ENCODE measurements around the gene TSPAN9.

The TSPAN9 gene

GRCh38 chr12:3142386-3142785 lies 65.2 kb downstream of the TSPAN9 start:
- no peak for DNase-seq (ENCODE audit: low read depth)

GRCh38 chr12:3144495-3144894 lies 67.3 kb downstream of the TSPAN9 start:
- DNase-seq (ENCODE audit: low read depth), result no peak

- no peak for DNase-seq (ENCODE audit: low read depth)
Measured at GRCh38 chr12:3145033-3145432, 67.9 kb downstream of the TSPAN9 start.

GRCh38 chr12:3145546-3146310 lies 68.5 kb downstream of the TSPAN9 start:
- no peak for DNase-seq (ENCODE audit: low read depth)

GRCh38 chr12:3147260-3147659 lies 70.1 kb downstream of the TSPAN9 start:
- no peak for DNase-seq (ENCODE audit: low read depth)

GRCh38 chr12:3148366-3149000 lies 71.3 kb downstream of the TSPAN9 start:
- DNase-seq (ENCODE audit: low read depth), result no peak

GRCh38 chr12:3149515-3150307 lies 72.5 kb downstream of the TSPAN9 start:
- no peak for DNase-seq (ENCODE audit: low read depth)

GRCh38 chr12:3150308-3150670 lies 73.1 kb downstream of the TSPAN9 start:
- DNase-seq (ENCODE audit: low read depth), result no peak

GRCh38 chr12:3150931-3151835 lies 74.0 kb downstream of the TSPAN9 start:
- DNase-seq (ENCODE audit: low read depth), result no peak

- DNase-seq (ENCODE audit: low read depth), result no peak
Measured at GRCh38 chr12:3152011-3152511, 74.9 kb downstream of the TSPAN9 start.

GRCh38 chr12:3152892-3153291 lies 75.7 kb downstream of the TSPAN9 start:
- no peak for DNase-seq (ENCODE audit: low read depth)

GRCh38 chr12:3154006-3154405 lies 76.8 kb downstream of the TSPAN9 start:
- DNase-seq (ENCODE audit: low read depth), result no peak

- DNase-seq (ENCODE audit: low read depth), result no peak
Measured at GRCh38 chr12:3155702-3156370, 78.7 kb downstream of the TSPAN9 start.

GRCh38 chr12:3157581-3158323 lies 80.6 kb downstream of the TSPAN9 start:
- DNase-seq (ENCODE audit: low read depth), result no peak

GRCh38 chr12:3158851-3159465 lies 81.8 kb downstream of the TSPAN9 start:
- no peak for DNase-seq (ENCODE audit: low read depth)

GRCh38 chr12:3160081-3160480 lies 82.9 kb downstream of the TSPAN9 start:
- DNase-seq (ENCODE audit: low read depth), result no peak

GRCh38 chr12:3161861-3162260 lies 84.7 kb downstream of the TSPAN9 start:
- DNase-seq (ENCODE audit: low read depth), result no peak

- no peak for DNase-seq (ENCODE audit: low read depth)
Measured at GRCh38 chr12:3164454-3165077, 87.4 kb downstream of the TSPAN9 start.
